ENCODE measurements around the gene MLPH. TPM values are rescaled to one million over a fixed set of nuclear protein-coding genes. Genes with fewer than 3 reads are reported as not detected.

MLPH gene
- total and polyA plus RNA-seq, 2 of the 13 experiments (the other 11 are each of a cell fraction or from before 2014, with no cell fraction given), result 0.12 TPM; not detected in 1

GRCh38 chr2:237581751-237582746, 95.0 kb downstream of the MLPH start (continued):
- TF ChIP-seq ZBTB40 (IDR thresholded peaks at IDR 0.05) (no peak), ZBTB40 (CRISPR knock-in tag; IDR thresholded peaks at IDR 0.05) (no peak), SIN3B (IDR thresholded peaks at IDR 0.05; ENCODE audit: low read length) (no peak), STAG1 (CRISPR knock-in tag; IDR thresholded peaks at IDR 0.05) (peak; percentile 87), ZNF205 (CRISPR knock-in tag; IDR thresholded peaks at IDR 0.05) (no peak), SNAPC2 (CRISPR knock-in tag; IDR thresholded peaks at IDR 0.05) (no peak), SPEN (CRISPR knock-in tag; IDR thresholded peaks at IDR 0.05; ENCODE audit: low read depth) (no peak), REPIN1 (CRISPR knock-in tag; IDR thresholded peaks at IDR 0.05; ENCODE audit: borderline replicate concordance, low read depth) (no peak), RAD21 (CRISPR knock-in tag; IDR thresholded peaks at IDR 0.05) (peak; percentile 70; the same call in 1 of the 2 replicates)
- TF ChIP-seq, protein P1, sequence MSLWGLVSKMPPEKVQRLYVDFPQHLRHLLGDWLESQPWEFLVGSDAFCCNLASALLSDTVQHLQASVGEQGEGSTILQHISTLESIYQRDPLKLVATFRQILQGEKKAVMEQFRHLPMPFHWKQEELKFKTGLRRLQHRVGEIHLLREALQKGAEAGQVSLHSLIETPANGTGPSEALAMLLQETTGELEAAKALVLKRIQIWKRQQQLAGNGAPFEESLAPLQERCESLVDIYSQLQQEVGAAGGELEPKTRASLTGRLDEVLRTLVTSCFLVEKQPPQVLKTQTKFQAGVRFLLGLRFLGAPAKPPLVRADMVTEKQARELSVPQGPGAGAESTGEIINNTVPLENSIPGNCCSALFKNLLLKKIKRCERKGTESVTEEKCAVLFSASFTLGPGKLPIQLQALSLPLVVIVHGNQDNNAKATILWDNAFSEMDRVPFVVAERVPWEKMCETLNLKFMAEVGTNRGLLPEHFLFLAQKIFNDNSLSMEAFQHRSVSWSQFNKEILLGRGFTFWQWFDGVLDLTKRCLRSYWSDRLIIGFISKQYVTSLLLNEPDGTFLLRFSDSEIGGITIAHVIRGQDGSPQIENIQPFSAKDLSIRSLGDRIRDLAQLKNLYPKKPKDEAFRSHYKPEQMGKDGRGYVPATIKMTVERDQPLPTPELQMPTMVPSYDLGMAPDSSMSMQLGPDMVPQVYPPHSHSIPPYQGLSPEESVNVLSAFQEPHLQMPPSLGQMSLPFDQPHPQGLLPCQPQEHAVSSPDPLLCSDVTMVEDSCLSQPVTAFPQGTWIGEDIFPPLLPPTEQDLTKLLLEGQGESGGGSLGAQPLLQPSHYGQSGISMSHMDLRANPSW (CRISPR knock-in tag; IDR thresholded peaks at IDR 0.05; ENCODE audit: borderline replicate concordance), result no peak
- TF ChIP-seq, protein P2, sequence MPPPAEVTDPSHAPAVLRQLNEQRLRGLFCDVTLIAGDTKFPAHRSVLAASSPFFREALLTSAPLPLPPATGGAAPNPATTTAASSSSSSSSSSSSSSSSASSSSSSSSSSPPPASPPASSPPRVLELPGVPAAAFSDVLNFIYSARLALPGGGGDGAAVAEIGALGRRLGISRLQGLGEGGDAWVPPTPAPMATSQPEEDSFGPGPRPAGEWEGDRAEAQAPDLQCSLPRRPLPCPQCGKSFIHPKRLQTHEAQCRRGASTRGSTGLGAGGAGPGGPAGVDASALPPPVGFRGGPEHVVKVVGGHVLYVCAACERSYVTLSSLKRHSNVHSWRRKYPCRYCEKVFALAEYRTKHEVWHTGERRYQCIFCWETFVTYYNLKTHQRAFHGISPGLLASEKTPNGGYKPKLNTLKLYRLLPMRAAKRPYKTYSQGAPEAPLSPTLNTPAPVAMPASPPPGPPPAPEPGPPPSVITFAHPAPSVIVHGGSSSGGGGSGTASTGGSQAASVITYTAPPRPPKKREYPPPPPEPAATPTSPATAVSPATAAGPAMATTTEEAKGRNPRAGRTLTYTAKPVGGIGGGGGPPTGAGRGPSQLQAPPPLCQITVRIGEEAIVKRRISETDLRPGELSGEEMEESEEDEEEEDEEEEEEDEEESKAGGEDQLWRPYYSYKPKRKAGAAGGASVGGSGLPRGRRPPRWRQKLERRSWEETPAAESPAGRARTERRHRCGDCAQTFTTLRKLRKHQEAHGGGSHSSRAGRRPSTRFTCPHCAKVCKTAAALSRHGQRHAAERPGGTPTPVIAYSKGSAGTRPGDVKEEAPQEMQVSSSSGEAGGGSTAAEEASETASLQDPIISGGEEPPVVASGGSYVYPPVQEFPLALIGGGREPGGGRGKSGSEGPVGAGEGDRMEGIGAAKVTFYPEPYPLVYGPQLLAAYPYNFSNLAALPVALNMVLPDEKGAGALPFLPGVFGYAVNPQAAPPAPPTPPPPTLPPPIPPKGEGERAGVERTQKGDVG (CRISPR knock-in tag; IDR thresholded peaks at IDR 0.05; ENCODE audit: borderline replicate concordance), result no peak; the same call in 1 of the 2 replicates
